HepG2 (cell line): ENCODE results near the gene BATF2. TPM values are rescaled to one million over a fixed set of nuclear protein-coding genes. Genes with fewer than 3 reads are reported as not detected.

Experiments
- AHR ChIP-seq: IDR thresholded peaks from 2 replicates; pipeline ENCODE4 v1.6.1; 2018; ENCODE audit warnings: missing genetic modification reagents, missing compliant biosample characterization
- CEBPB ChIP-seq: IDR thresholded peaks from 2 replicates; pipeline ENCODE4 v1.6.1; 2011; ENCODE audit warnings: low read depth, low read length, improper control_type of control experiment, borderline replicate concordance
- ELF1 ChIP-seq: sonication (generic); formaldehyde crosslinking; IDR thresholded peaks from 2 replicates; pipeline ENCODE4 v1.4.0; 2020; ENCODE audit warnings: missing genetic modification reagents
- HOXA5 ChIP-seq: sonication (generic); formaldehyde crosslinking; IDR thresholded peaks from 2 replicates; pipeline ENCODE4 v1.4.0; 2020; ENCODE audit warnings: missing genetic modification reagents
- KDM5B ChIP-seq: sonication (generic); formaldehyde crosslinking; IDR thresholded peaks from 2 replicates; pipeline ENCODE4 v1.4.0; 2020; ENCODE audit warnings: missing genetic modification reagents, mild to moderate bottlenecking, borderline replicate concordance
- LCORL ChIP-seq, 2 experiments: fragments of 450-650 bp in 1 of 2; sonication (generic) in 1 of 2; formaldehyde crosslinking in 1 of 2; IDR thresholded peaks; 2 replicates each; pipeline versions ENCODE4 v1.5.0 to v1.6.1; 2017 to 2020; ENCODE audit warnings: antibody characterized with exemption in 1 of 2, missing genetic modification reagents in 1 of 2
- MEIS1 ChIP-seq: sonication (generic); formaldehyde crosslinking; IDR thresholded peaks from 2 replicates; pipeline ENCODE4 v1.9.0; 2021; ENCODE audit warnings: mild to moderate bottlenecking, missing genetic modification reagents, moderate library complexity, borderline replicate concordance
- MNT ChIP-seq: fragments of 450-650 bp; IDR thresholded peaks from 2 replicates; pipeline ENCODE4 v1.6.1; 2016
- NRL ChIP-seq: sonication (generic); formaldehyde crosslinking; IDR thresholded peaks from 2 replicates; pipeline ENCODE4 v1.5.0; 2020; ENCODE audit warnings: missing genetic modification reagents, mild to moderate bottlenecking, moderate library complexity, borderline replicate concordance
- PRDM15 ChIP-seq: sonication (generic); formaldehyde crosslinking; IDR thresholded peaks from 2 replicates; pipeline ENCODE4 v1.4.0; 2020; ENCODE audit warnings: missing genetic modification reagents
- SAP130 ChIP-seq: IDR thresholded peaks from 2 replicates; pipeline ENCODE4 v1.6.1; 2016; ENCODE audit warnings: low read depth
- SETDB1 ChIP-seq: sonication (generic); formaldehyde crosslinking; IDR thresholded peaks from 2 replicates; pipeline ENCODE4 v1.5.1; 2020; ENCODE audit warnings: missing genetic modification reagents, mild to moderate bottlenecking, borderline replicate concordance
- SRY ChIP-seq: sonication (generic); formaldehyde crosslinking; IDR thresholded peaks from 2 replicates; pipeline ENCODE4 v1.8.0; 2022; ENCODE audit warnings: mild to moderate bottlenecking, missing genetic modification reagents
- TRIM24 ChIP-seq: sonication (generic); formaldehyde crosslinking; IDR thresholded peaks from 2 replicates; pipeline ENCODE4 v1.8.0; 2022; ENCODE audit warnings: mild to moderate bottlenecking, missing genetic modification reagents
- ZNF224 ChIP-seq: sonication (generic); formaldehyde crosslinking; IDR thresholded peaks from 2 replicates; pipeline ENCODE4 v1.5.0; 2020; ENCODE audit warnings: mild to moderate bottlenecking, missing genetic modification reagents
- ZNF225 ChIP-seq: sonication (generic); formaldehyde crosslinking; IDR thresholded peaks from 2 replicates; pipeline ENCODE4 v1.4.0; 2020; ENCODE audit warnings: mild to moderate bottlenecking, missing genetic modification reagents
- ZNF564 ChIP-seq: sonication (generic); formaldehyde crosslinking; IDR thresholded peaks from 2 replicates; pipeline ENCODE4 v1.8.1; 2023; ENCODE audit warnings: mild to moderate bottlenecking, missing genetic modification reagents
- ZNF644 ChIP-seq: IDR thresholded peaks from 2 replicates; pipeline ENCODE4 v1.6.1; 2016; ENCODE audit warnings: low read depth
- ZNF737 ChIP-seq: sonication (generic); formaldehyde crosslinking; IDR thresholded peaks from 2 replicates; pipeline ENCODE4 v1.5.0; 2020; ENCODE audit warnings: missing genetic modification reagents, mild to moderate bottlenecking, borderline replicate concordance
- ZSCAN31 ChIP-seq: sonication (generic); formaldehyde crosslinking; IDR thresholded peaks from 2 replicates; pipeline ENCODE4 v1.5.0; 2020; ENCODE audit warnings: low read depth, mild to moderate bottlenecking, missing genetic modification reagents
- polyA plus RNA-seq, 8 experiments: library from polyadenylated mRNA; depleted of rRNA in 3 of 8; stranded (reverse) in 7 of 8; unstranded in 1 of 8; fragments of >200 nt; fragmentation: Illumina TruSeq in 4 of 8; extraction: Trizol in 4 of 8; gene quantifications; 2 replicates each; pipeline versions ENCODE4 v1.2.1 to v1.2.3, GENCODE V29; 2011 to 2016; ENCODE audit warnings: low read depth in 4 of 8, missing spikeins in 1 of 8, mixed read lengths in 1 of 8; ENCODE audit not compliant: insufficient read depth in 1 of 8
- total RNA-seq, 5 experiments: library from RNA; depleted of rRNA; stranded (reverse); fragments of >200 nt; fragmentation: Illumina TruSeq; extraction: Trizol; gene quantifications; 2 replicates each; pipeline ENCODE4 v1.2.3, GENCODE V29; 2016; ENCODE audit warnings: low read depth in 1 of 5
- TF ChIP-seq, protein P1 (sequence below): sonication (generic); formaldehyde crosslinking; IDR thresholded peaks from 2 replicates; pipeline ENCODE4 v1.5.0; 2020; ENCODE audit warnings: missing genetic modification reagents, mild to moderate bottlenecking, borderline replicate concordance
- TF ChIP-seq, protein P2 (sequence below): IDR thresholded peaks from 2 replicates; pipeline ENCODE4 v1.6.1; 2012; ENCODE audit warnings: inconsistent platforms
- TF ChIP-seq, protein P3 (sequence below): IDR thresholded peaks from 2 replicates; pipeline ENCODE4 v1.6.1; 2016

The BATF2 gene
- total and polyA plus RNA-seq, 2 of the 13 experiments (the other 11 are each of a cell fraction or from before 2014, with no cell fraction given): 2.8 to 3.9 TPM

- TF ChIP-seq HOXA5 (CRISPR knock-in tag): 0 out of 2 replicates have a peak, but pooled peaks have one; percentile 48
- TF ChIP-seq, protein P1, sequence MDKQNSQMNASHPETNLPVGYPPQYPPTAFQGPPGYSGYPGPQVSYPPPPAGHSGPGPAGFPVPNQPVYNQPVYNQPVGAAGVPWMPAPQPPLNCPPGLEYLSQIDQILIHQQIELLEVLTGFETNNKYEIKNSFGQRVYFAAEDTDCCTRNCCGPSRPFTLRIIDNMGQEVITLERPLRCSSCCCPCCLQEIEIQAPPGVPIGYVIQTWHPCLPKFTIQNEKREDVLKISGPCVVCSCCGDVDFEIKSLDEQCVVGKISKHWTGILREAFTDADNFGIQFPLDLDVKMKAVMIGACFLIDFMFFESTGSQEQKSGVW (CRISPR knock-in tag): no peak
- TF ChIP-seq LCORL (IDR thresholded peaks at IDR 0.05): no peak
- TF ChIP-seq LCORL (CRISPR knock-in tag; IDR thresholded peaks at IDR 0.05): peak; percentile 89
- no peak for TF ChIP-seq AHR (CRISPR knock-in tag)
- no peak for TF ChIP-seq PRDM15 (CRISPR knock-in tag)
- TF ChIP-seq SETDB1 (CRISPR knock-in tag): no peak
- 0 out of 2 replicates have a peak, but pooled peaks have one; percentile 39 for TF ChIP-seq ZNF224 (CRISPR knock-in tag)
- peak; percentile 89; the same call in 1 of the 2 replicates for TF ChIP-seq NRL (CRISPR knock-in tag)
- TF ChIP-seq CEBPB: no peak
- TF ChIP-seq SRY (CRISPR knock-in tag): no peak
- TF ChIP-seq MEIS1: peak; percentile 81; the same call in 1 of the 2 replicates
- peak; percentile 79; the same call in 1 of the 2 replicates for TF ChIP-seq ZNF564 (CRISPR knock-in tag)
- peak; percentile 86 for TF ChIP-seq ELF1
- TF ChIP-seq, protein P2, sequence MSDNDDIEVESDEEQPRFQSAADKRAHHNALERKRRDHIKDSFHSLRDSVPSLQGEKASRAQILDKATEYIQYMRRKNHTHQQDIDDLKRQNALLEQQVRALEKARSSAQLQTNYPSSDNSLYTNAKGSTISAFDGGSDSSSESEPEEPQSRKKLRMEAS: peak; percentile 80
- peak; percentile 87 for TF ChIP-seq ZSCAN31 (CRISPR knock-in tag)
- no peak; the same call in 1 of the 2 replicates for TF ChIP-seq KDM5B
- TF ChIP-seq SAP130 (CRISPR knock-in tag): peak; percentile 94
- no peak for TF ChIP-seq ZNF737
- peak; percentile 62 for TF ChIP-seq MNT
- TF ChIP-seq TRIM24 (CRISPR knock-in tag): no peak
- 0 out of 2 replicates have a peak, but pooled peaks have one; percentile 22 for TF ChIP-seq ZNF225 (CRISPR knock-in tag)
- peak; percentile 50; the same call in 1 of the 2 replicates for TF ChIP-seq ZNF644 (CRISPR knock-in tag)
- TF ChIP-seq, protein P3, sequence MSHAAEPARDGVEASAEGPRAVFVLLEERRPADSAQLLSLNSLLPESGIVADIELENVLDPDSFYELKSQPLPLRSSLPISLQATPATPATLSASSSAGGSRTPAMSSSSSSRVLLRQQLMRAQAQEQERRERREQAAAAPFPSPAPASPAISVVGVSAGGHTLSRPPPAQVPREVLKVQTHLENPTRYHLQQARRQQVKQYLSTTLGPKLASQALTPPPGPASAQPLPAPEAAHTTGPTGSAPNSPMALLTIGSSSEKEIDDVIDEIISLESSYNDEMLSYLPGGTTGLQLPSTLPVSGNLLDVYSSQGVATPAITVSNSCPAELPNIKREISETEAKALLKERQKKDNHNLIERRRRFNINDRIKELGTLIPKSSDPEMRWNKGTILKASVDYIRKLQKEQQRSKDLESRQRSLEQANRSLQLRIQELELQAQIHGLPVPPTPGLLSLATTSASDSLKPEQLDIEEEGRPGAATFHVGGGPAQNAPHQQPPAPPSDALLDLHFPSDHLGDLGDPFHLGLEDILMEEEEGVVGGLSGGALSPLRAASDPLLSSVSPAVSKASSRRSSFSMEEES: peak; percentile 95
Observed at GRCh38 chr11:64996710-64997380, at the start of gene BATF2 (continued).
